Cerebellar cortex (tissue), 1 donor: ENCODE data around the gene ZNF552.
A peak's percentile ranks its signal among the peaks of the same experiment; 100 is the strongest.

Experiments used
- DNase-seq: peaks from one replicate; pipeline ENCODE4 v3.0.0-alpha.2; 2015; ENCODE audit warnings: low spot score

The ZNF552 gene

DNA sequence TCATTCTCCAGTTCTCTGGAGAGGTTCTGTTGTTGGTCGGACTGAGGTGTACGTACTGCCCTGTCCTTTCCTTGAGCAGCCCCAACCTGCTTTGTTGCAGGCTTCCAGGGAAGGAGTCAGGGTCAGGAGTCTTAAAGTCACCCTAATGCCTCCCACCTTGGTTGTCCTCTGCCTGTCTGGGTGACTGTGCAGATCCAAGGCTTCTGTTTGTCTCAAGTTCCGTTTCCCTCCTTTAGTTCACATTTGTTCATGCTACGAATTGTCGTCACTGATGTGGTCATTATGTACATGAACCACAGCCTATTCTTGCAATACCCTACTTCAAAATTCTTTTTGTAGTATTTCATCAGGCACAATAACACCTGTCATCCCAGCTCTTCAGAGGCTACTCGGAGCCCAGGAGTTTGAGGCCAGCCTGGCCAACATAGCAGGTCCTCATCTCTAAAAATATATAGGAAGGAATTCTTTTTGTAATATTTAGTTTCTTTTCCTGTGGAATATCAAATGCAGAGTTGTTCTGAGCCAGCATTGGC, 37.9 kb downstream of the ZNF552 start:
- DNase-seq: no peak

DNA sequence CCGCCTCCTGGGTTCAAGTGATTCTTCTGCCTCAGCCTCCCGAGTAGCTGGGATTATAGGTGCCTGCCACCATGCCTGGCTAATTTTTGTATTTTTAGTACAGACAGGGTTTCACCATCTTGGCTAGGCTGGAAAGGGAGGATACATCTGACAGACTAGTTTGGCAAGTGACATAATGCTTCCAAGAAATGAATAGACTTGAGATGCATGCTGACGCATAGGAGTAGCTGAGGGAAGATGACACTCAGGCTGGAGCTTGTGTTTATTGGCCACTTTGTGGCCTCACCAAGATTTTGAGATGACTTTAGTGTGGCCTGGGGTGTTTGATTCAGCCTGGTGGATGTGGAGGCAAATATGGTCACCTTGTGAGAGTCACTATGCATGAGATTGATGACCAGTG, 41.2 kb downstream of the ZNF552 start:
- no peak for DNase-seq

DNA sequence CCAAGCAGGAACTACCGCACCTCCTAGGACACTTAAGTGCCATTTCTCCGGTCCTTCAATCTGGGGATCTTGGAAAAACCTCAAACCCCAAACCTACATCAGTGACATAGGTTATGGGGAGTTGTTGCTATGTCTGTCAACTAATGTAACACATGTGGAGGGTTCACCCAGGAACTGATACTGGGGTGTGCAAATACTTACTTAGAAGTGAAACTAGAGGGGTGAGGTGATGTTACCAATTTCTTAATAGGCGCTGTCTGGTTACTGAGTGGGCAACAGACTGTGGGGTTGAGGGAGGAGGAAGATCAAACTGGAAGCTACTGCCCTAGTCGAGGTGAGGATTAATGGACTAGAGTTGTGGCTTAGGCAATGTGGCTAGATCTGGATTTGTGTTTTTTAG, 43.3 kb downstream of the ZNF552 start:
- no peak for DNase-seq

DNA sequence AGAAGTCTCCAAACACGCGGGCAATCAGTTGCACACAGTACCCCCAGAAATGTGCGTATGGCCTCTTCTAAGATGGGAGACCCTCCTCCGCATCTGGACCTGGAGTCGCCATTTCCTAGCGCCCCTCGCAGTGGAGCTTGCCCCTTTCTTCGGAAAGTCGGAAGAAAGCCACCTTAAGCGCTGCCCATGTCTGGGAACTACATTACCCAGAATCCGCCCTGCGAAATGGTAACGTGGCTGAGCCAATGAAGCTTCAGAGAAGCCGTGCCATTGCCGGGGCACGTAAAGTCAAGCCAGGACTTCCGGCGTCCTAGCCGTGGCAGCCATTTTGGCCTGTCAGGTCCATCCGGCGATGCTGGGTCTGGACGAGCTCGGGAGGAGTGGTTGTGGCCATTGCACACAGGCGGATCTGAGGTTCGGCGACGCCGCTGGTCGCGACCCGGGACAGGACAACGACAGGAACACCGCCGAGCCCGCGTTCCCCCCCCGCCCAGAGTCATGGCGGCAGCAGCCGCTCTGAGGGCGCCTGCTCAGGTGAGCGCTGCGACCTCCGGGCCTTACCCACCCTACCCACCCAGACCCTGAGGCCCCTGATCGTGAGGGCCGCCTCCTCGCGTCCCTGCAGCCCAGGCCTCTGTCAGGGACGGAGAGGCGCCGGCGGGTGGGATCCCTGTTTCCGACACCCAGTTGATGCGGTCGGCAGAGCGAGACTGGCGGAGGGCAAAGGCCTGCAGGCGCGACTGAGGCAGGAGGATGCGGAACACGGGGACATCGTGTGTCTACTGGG, 45.2 kb downstream of the ZNF552 start, which contains the start of gene ZNF586:
ZNF586 (plus strand) TSS at position 332 of the 787 bp plus-strand sequence; CDS start at position 499, 167 bp downstream.
- DNase-seq: peak; percentile 98

DNA sequence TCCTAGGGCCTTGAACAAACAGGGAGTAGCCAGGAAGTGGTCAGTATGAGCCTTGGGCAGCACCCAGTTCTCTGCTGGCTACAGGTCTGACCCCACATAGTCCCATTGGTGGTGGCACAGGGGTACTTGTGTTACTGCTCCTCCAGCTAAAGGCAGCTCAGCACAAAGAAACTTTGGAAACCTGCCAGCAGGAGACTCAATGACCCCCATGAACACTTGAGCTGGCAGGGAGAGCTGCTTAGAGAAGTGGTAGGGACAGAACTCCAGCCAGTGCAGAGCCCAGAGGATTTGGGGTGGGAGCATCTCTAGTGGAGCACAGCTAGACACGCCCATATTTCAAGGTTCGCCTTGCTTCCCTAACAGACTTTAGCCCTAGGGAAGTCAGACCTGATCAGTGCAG, 55.6 kb downstream of the ZNF552 start:
- DNase-seq: no peak

DNA sequence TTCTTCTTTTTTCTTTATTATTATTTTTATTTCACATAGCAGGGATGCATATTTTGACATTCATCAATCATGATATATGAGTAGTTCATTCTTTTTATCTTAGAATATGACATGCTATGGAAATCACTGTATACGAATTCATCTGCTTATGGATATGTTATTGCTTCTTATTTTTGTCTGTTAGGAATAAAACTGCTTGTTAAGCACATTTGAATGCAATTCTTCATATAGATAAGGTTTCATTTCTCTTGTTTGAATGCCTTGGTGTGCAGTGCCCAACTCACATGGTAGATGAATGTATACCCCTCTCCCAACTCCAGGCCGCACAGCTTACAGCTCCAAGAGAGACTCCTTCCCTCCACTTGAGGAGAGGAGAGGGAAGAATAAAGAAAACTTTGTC, 56.8 kb downstream of the ZNF552 start:
- no peak for DNase-seq
